DOHH2 (cell line): ENCODE results near the gene ACTBL2.

ENCODE experiments used
- H3F3A ChIP-seq: fragments of 200-600 bp; sonication (generic), shearing (Covaris generic); 2 replicates; pipeline ENCODE4 v1.6.0; 2016; ENCODE audit warnings: antibody characterized with exemption, mild to moderate bottlenecking; ENCODE audit not compliant: control insufficient read depth, insufficient read depth
- H3K27ac ChIP-seq: fragments of 200-600 bp; sonication (generic); 2 replicates; pipeline ENCODE4 v1.5.1; 2014; ENCODE audit warnings: low read depth, mild to moderate bottlenecking, low read length, moderate library complexity
- H3K27me3 ChIP-seq: fragments of 200-600 bp; sonication (generic); 2 replicates; pipeline ENCODE4 v1.6.1; 2014; ENCODE audit warnings: mild to moderate bottlenecking, low read length, mixed read lengths; ENCODE audit not compliant: control insufficient read depth
- H3K36me3 ChIP-seq: fragments of 200-600 bp; sonication (generic); 2 replicates; pipeline ENCODE4 v1.6.1; 2014; ENCODE audit warnings: mild to moderate bottlenecking, low read length, moderate library complexity, mixed read lengths; ENCODE audit not compliant: control insufficient read depth
- H3K4me1 ChIP-seq: fragments of 200-600 bp; sonication (generic); 2 replicates; pipeline ENCODE4 v1.6.1; 2014; ENCODE audit warnings: mild to moderate bottlenecking, low read length, mixed read lengths; ENCODE audit not compliant: control insufficient read depth
- H3K4me2 ChIP-seq: fragments of 200-600 bp; sonication (generic); 2 replicates; pipeline ENCODE4 v1.6.0; 2014; ENCODE audit warnings: mild to moderate bottlenecking, low read length, moderate library complexity
- H3K4me3 ChIP-seq: fragments of 200-600 bp; sonication (generic); 2 replicates; pipeline ENCODE4 v1.5.1; 2014; ENCODE audit warnings: mild to moderate bottlenecking, low read length, mixed read lengths
- H3K79me2 ChIP-seq: fragments of 200-600 bp; sonication (generic); 2 replicates; pipeline ENCODE4 v1.6.1; 2014; ENCODE audit warnings: mild to moderate bottlenecking, low read length, mixed read lengths; ENCODE audit not compliant: control insufficient read depth
- H3K9me2 ChIP-seq: fragments of 200-600 bp; sonication (generic); replicated peaks from 2 replicates; pipeline ENCODE4 v1.6.1; 2014; ENCODE audit warnings: mild to moderate bottlenecking, low read length, mixed read lengths; ENCODE audit not compliant: control insufficient read depth
- H3K9me3 ChIP-seq: fragments of 200-600 bp; sonication (generic); 2 replicates; pipeline ENCODE4 v1.6.1; 2014; ENCODE audit warnings: antibody characterized with exemption, low read length, mixed read lengths; ENCODE audit not compliant: control insufficient read depth, insufficient read depth
- H4K20me1 ChIP-seq: fragments of 200-600 bp; sonication (generic); 2 replicates; pipeline ENCODE4 v1.6.0; 2014; ENCODE audit warnings: low read depth, mild to moderate bottlenecking, antibody characterized with exemption, low read length, moderate library complexity; ENCODE audit not compliant: control insufficient read depth, insufficient read depth
- CTCF ChIP-seq: fragments of 200-600 bp; sonication (generic); IDR thresholded peaks from one replicate; pipeline ENCODE4 v1.5.1; 2014; ENCODE audit warnings: antibody characterized with exemption, mild to moderate bottlenecking, low read depth, low read length; ENCODE audit not compliant: poor library complexity, severe bottlenecking
- EZH2phosphoT487 ChIP-seq: fragments of 200-600 bp; sonication (generic); IDR thresholded peaks from 2 replicates; pipeline ENCODE4 v1.6.1; 2017; ENCODE audit warnings: borderline replicate concordance, mild to moderate bottlenecking, antibody characterized with exemption, low read length, moderate library complexity, mixed read lengths

ACTBL2 gene

GRCh38 chr5:57504357-57504756 lies 21.7 kb upstream of the ACTBL2 start:
- H3K4me3 ChIP-seq = no peak overlapping the region
- H3K4me1 ChIP-seq = no peaks in the 10 kb centered on the region
- no peak overlapping the region for H3K27ac ChIP-seq
- no peaks in the 10 kb centered on the region for H4K20me1 ChIP-seq
- no peaks in the 10 kb centered on the region for H3K79me2 ChIP-seq
- H3K27me3 ChIP-seq = peaks cover 4% of the 10 kb centered on the region; the same call in 1 of the 2 replicates
- no peaks in the 10 kb centered on the region for H3K9me3 ChIP-seq
- no peak for TF ChIP-seq EZH2phosphoT487
- H3K36me3 ChIP-seq = no peaks in the 10 kb centered on the region
- no peaks in the 10 kb centered on the region for H3K9me2 ChIP-seq
- no peak overlapping the region for H3K4me2 ChIP-seq
- H3F3A ChIP-seq = no peaks in the 10 kb centered on the region

GRCh38 chr5:57503433-57503832 lies 20.8 kb upstream of the ACTBL2 start:
- Histone ChIP-seq H3K4me2 (no peak overlapping the region), H3K4me1 (no peaks in the 10 kb centered on the region), H3K9me2 (no peaks in the 10 kb centered on the region), H4K20me1 (no peaks in the 10 kb centered on the region), H3K36me3 (no peaks in the 10 kb centered on the region), H3K9me3 (no peaks in the 10 kb centered on the region), H3F3A (no peaks in the 10 kb centered on the region), H3K79me2 (no peaks in the 10 kb centered on the region), H3K27ac (no peak overlapping the region), H3K27me3 (peaks cover 4% of the 10 kb centered on the region; the same call in 1 of the 2 replicates), H3K4me3 (no peak overlapping the region)
- no peak for TF ChIP-seq EZH2phosphoT487

GRCh38 chr5:57501414-57502201 lies 19.0 kb upstream of the ACTBL2 start:
- H3K79me2 ChIP-seq = no peaks in the 10 kb centered on the region
- no peaks in the 10 kb centered on the region for H3K9me2 ChIP-seq
- no peak overlapping the region for H3K27ac ChIP-seq
- H3K27me3 ChIP-seq = no peaks in the 10 kb centered on the region; the same call in 1 of the 2 replicates
- H3K4me2 ChIP-seq = no peak overlapping the region
- no peak overlapping the region for H3K4me3 ChIP-seq
- no peak for TF ChIP-seq CTCF
- TF ChIP-seq EZH2phosphoT487 = no peak
- no peaks in the 10 kb centered on the region for H3K36me3 ChIP-seq
- H3K9me3 ChIP-seq = no peaks in the 10 kb centered on the region
- no peaks in the 10 kb centered on the region for H3F3A ChIP-seq
- no peaks in the 10 kb centered on the region for H3K4me1 ChIP-seq
- no peaks in the 10 kb centered on the region for H4K20me1 ChIP-seq

- no peak overlapping the region for H3K27ac ChIP-seq
- H3F3A ChIP-seq = no peaks in the 10 kb centered on the region
- no peaks in the 10 kb centered on the region for H3K79me2 ChIP-seq
- no peaks in the 10 kb centered on the region for H4K20me1 ChIP-seq
- no peaks in the 10 kb centered on the region for H3K36me3 ChIP-seq
- TF ChIP-seq EZH2phosphoT487 (no peak), CTCF (peak; percentile 64)
- no peak overlapping the region for H3K4me3 ChIP-seq
- H3K27me3 ChIP-seq = peaks cover 14% of the 10 kb centered on the region
- no peaks in the 10 kb centered on the region for H3K9me2 ChIP-seq
- H3K4me1 ChIP-seq = no peaks in the 10 kb centered on the region
- no peak overlapping the region for H3K4me2 ChIP-seq
- H3K9me3 ChIP-seq = no peaks in the 10 kb centered on the region
Observed at GRCh38 chr5:57499262-57500050, 16.8 kb upstream of the ACTBL2 start.
